Activated T-cell treated with anti-CD3 and anti-CD28 coated beads, Interleukin-2, amount 50 U/mL, for 4 hours (primary cell): ENCODE measurements around the gene HOXB5. TPM values are rescaled to one million over a fixed set of nuclear protein-coding genes. Genes with fewer than 3 reads are reported as not detected.

Experiments
- ATAC-seq, 2 donors: fragments of 200-7000 bp; cut with Tn5 transposase; one replicate each; pipeline ENCODE4 v1.10.0; 2021
- DNase-seq: peaks from one replicate; pipeline ENCODE4 v3.0.0-alpha.2; 2020
- H3K27me3 Mint-ChIP-seq: one replicate; pipeline ENCODE4 v1.8.0; 2021; ENCODE audit warnings: low read depth, mixed read lengths
- H3K36me3 Mint-ChIP-seq: one replicate; pipeline ENCODE4 v1.8.0; 2022; ENCODE audit warnings: mixed read lengths; ENCODE audit not compliant: insufficient read depth
- H3K4me1 Mint-ChIP-seq: one replicate; pipeline ENCODE4 v1.8.0; 2021; ENCODE audit warnings: low read depth, mixed read lengths
- H3K4me3 Mint-ChIP-seq: one replicate; pipeline ENCODE4 v1.8.0; 2021; ENCODE audit warnings: mild to moderate bottlenecking, moderate library complexity, mixed read lengths
- H3K9me3 Mint-ChIP-seq: one replicate; pipeline ENCODE4 v1.8.0; 2021; ENCODE audit warnings: mixed read lengths
- total RNA-seq, 3 donors: library from RNA; stranded (reverse); gene quantifications; one replicate each; pipeline ENCODE4 v1.2.1, GENCODE V29; 2021

The HOXB5 gene
- total RNA-seq, 3 donors from 2014 or later: 0.08 TPM; not detected in 2

DNA sequence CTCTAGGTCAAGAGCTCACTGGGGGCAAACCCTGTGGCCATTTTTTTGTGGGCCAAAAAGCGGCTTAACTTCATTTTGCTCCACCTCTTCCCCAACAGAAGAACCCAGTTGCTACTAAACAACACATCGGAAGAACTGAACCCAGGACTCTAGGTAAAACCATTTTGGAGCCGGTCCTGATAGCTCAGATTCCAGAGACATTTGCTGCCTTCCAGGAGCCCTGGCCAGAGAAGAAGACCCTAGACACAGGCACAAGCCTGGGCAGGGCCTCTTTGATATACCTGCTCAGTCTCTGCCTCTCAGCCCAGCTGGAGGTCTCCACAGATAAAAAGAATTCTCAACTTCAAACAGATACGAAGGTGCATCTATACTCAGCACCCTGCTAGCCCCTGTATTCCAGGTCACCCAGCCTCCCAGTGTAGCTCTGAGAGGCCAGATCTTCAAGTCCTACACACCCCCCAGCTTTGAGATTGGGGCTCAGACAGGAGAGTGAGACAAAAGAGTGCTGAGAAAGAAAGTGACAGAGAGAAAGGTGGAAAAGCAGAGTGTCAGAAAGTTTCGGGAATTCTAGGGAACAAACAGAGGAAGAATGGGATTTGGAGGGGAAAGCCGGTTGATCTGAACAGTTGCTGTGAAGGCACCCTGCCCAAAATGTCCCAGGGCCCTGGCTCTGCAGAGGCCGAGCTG lies 39.1 kb upstream of the HOXB5 start:
- peak overlapping the region; percentile 29 for H3K4me3 Mint-ChIP-seq
- peaks cover 10% of the 10 kb centered on the region for H3K4me1 Mint-ChIP-seq
- no peaks in the 10 kb centered on the region for H3K36me3 Mint-ChIP-seq
- peaks cover 94% of the 10 kb centered on the region for H3K27me3 Mint-ChIP-seq
- no peaks in the 10 kb centered on the region for H3K9me3 Mint-ChIP-seq
- no peak for DNase-seq
- ATAC-seq: no peak

GRCh38 chr17:48631693-48632578 lies 38.4 kb upstream of the HOXB5 start:
- Mint-ChIP-seq H3K27me3 (peaks cover 94% of the 10 kb centered on the region), H3K36me3 (no peaks in the 10 kb centered on the region), H3K4me3 (no peak overlapping the region), H3K9me3 (no peaks in the 10 kb centered on the region), H3K4me1 (peaks cover 11% of the 10 kb centered on the region)
- ATAC-seq: no peak
- DNase-seq: no peak

GRCh38 chr17:48630925-48631692 lies 37.5 kb upstream of the HOXB5 start:
- H3K4me1 Mint-ChIP-seq: peaks cover 10% of the 10 kb centered on the region
- H3K9me3 Mint-ChIP-seq: no peaks in the 10 kb centered on the region
- no peaks in the 10 kb centered on the region for H3K36me3 Mint-ChIP-seq
- DNase-seq: no peak
- peaks cover 91% of the 10 kb centered on the region for H3K27me3 Mint-ChIP-seq
- ATAC-seq: no peak
- no peak overlapping the region for H3K4me3 Mint-ChIP-seq

GRCh38 chr17:48630009-48630924 lies 36.7 kb upstream of the HOXB5 start:
- no peak overlapping the region for H3K4me3 Mint-ChIP-seq
- H3K4me1 Mint-ChIP-seq: peaks cover 13% of the 10 kb centered on the region
- no peaks in the 10 kb centered on the region for H3K36me3 Mint-ChIP-seq

DNA sequence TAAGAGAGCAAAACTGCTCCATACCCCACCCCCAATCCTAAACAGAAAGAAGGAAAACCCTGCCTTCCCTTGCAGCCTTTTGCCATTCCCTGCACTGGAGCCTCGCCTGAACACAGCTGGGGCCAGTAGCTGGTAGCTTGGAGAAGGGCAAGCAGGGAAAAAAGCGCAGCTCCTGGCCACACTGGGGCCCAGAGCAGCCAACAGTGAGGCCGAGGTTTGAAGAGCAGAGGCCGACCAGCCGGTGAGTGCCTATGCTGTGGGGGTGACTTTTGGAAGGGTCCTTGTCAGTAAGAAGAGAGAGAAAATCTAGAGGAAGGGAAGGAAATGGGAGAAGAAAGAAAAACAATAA lies 35.8 kb upstream of the HOXB5 start:
- ATAC-seq (no peak), DNase-seq (no peak)
- Mint-ChIP-seq H3K36me3 (no peaks in the 10 kb centered on the region), H3K9me3 (no peaks in the 10 kb centered on the region), H3K27me3 (peaks cover 82% of the 10 kb centered on the region), H3K4me3 (no peak overlapping the region), H3K4me1 (peaks cover 14% of the 10 kb centered on the region)

More at GRCh38 chr17:48630009-48630924, 36.7 kb upstream of the HOXB5 start:
- DNase-seq (no peak), ATAC-seq (no peak)
- Mint-ChIP-seq H3K27me3 (peaks cover 87% of the 10 kb centered on the region), H3K9me3 (no peaks in the 10 kb centered on the region)

GRCh38 chr17:48628649-48629410 lies 35.3 kb upstream of the HOXB5 start:
- no peaks in the 10 kb centered on the region for H3K36me3 Mint-ChIP-seq
- ATAC-seq (no peak), DNase-seq (no peak)
- peaks cover 83% of the 10 kb centered on the region for H3K27me3 Mint-ChIP-seq
- no peaks in the 10 kb centered on the region for H3K9me3 Mint-ChIP-seq
- H3K4me1 Mint-ChIP-seq: peaks cover 14% of the 10 kb centered on the region
- H3K4me3 Mint-ChIP-seq: no peak overlapping the region

- Mint-ChIP-seq H3K4me1 (peaks cover 13% of the 10 kb centered on the region), H3K4me3 (no peak overlapping the region), H3K36me3 (no peaks in the 10 kb centered on the region), H3K27me3 (peaks cover 86% of the 10 kb centered on the region), H3K9me3 (no peaks in the 10 kb centered on the region)
- DNase-seq (no peak), ATAC-seq (no peak)
These were observed 34.3 kb upstream of the HOXB5 start for GRCh38 chr17:48627623-48628521.

GRCh38 chr17:48627118-48627597 lies 33.6 kb upstream of the HOXB5 start:
- H3K27me3 Mint-ChIP-seq: peaks cover 86% of the 10 kb centered on the region
- H3K4me3 Mint-ChIP-seq: peak overlapping the region; percentile 87
- DNase-seq (no peak), ATAC-seq (no peak)
- no peaks in the 10 kb centered on the region for H3K36me3 Mint-ChIP-seq
- H3K9me3 Mint-ChIP-seq: no peaks in the 10 kb centered on the region
- H3K4me1 Mint-ChIP-seq: peaks cover 12% of the 10 kb centered on the region

DNA sequence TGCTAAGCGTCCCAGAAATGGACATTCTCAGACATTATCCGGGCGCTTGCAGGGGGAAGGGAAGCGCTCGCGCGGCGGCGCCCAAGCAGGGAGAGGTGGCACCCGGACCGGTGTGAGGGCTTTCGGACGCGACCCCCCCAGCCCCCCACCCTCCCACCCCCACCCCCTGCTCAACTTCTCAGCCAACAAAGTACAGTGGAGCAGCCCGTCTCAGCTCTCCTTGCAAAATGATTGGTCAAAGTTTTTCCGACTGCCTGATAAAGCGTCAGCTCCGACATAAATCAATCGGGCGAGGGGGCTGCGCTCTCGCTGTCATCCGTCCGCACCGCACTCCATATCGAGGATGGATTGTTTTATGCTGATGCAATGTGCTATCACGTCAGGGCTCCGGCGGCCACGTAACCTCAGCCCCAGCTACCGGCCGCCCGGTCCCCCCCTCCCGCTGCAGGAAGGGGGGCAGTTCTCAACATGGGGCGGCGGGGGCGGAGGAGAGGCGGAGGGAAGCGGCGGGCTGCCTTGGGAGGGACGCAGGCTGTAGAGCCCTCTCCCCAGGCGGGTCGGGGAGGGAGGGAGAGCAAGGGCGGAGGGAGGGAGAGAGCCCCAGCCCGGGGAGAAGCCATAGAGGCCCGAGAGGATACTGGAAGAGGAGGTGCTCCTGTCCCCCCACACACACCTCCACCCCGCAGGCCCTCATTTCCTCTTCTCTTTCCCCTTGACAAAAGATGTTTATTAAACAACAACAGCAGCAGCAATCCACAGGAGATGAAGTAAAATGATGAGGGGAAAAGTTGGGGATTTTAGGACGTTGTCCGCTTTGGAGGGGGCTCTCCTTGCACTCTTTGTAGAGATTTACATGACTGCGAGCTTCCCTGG lies 32.9 kb upstream of the HOXB5 start, which contains the start of gene HOXB9:
TSS of gene HOXB9 (minus strand) at position 114 of the 873 bp plus-strand sequence. CDS start at position 25, 89 bp downstream.
- Mint-ChIP-seq H3K4me1 (peaks cover 12% of the 10 kb centered on the region), H3K9me3 (no peaks in the 10 kb centered on the region), H3K27me3 (peaks cover 87% of the 10 kb centered on the region), H3K4me3 (peak within 1 kb of the TSS; percentile 87), H3K36me3 (no peaks in the 10 kb centered on the region)
- peak; percentile 59 for DNase-seq
- peak; percentile 52 to 54 for ATAC-seq

GRCh38 chr17:48625495-48626244 lies 32.1 kb upstream of the HOXB5 start:
- peak; percentile 78 to 80 for ATAC-seq
- peaks cover 87% of the 10 kb centered on the region for H3K27me3 Mint-ChIP-seq
- H3K4me1 Mint-ChIP-seq: peaks cover 12% of the 10 kb centered on the region
- no peaks in the 10 kb centered on the region for H3K9me3 Mint-ChIP-seq
- H3K36me3 Mint-ChIP-seq: no peaks in the 10 kb centered on the region
- no peak for DNase-seq
- H3K4me3 Mint-ChIP-seq: peak overlapping the region; percentile 87
